Bone marrow (tissue), 2 donors: ENCODE results near the gene DLGAP1.
"Not testable (repeated sequence)": the region's sequence is repeated elsewhere in the genome, so short reads cannot be mapped to it uniquely, and the experiment has no call there.

Experiments used
- DNase-seq, 2 donors: peaks; one replicate each; lab custom pipeline; 2025; lab: John Stamatoyannopoulos, UW

The DLGAP1 gene

DNA sequence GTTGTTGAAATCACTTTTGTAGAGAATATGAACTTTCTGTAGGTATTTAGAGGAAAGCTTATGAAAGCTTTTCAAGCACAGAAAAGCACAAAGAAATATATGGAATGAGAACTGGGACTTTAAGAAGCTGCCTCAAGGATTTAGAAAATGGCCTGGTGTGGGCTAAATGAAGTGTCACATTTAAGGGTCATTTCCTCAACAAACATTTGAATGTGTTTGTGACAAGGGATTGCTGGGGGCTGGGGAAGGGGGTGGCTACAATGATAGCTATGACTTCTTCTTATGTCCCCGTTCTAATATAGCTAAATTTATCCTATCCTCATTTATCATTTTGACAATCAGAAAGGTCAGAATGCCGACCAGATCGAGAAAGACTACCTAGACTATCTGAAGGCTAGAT is 69.2 kb downstream of the DLGAP1 start:
- DNase-seq: no peak

DNA sequence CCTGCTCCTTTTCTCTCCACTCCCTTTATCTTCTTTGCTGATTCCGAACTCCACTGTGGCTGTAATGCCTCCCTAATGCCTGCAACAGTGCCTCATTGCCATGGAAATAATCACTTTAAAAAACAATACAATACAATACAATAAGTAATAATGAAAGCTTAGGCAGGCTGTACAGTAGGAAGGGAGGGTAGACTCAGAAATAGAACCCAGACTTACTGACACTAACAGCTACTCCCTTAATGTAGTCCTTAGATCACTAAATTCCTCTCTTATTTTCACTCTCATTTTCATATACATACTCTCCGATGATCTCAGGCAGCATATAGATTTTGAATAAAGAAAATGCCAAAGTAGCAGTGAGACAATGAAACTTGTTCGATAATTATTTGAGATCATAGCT is 70.2 kb downstream of the DLGAP1 start:
- DNase-seq: no peak

DNA sequence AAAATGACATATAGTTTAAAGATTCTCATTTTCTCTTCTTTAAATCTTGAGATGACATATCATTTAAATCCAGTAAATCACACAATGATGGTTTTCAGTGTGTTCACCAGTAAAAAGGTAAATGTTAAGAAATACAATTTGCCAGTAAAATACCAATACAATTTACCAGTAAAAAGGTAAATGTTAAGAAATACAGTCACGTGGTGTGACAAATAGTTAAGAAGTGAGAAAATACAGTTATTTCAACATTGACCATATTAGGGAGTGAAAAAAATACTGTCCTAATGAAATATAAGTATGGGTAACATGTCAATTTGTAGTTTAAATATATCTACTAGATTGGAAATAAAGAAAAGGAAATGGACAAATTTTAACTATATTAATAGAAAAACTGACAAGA is 80.5 kb downstream of the DLGAP1 start:
- no peak for DNase-seq

DNA sequence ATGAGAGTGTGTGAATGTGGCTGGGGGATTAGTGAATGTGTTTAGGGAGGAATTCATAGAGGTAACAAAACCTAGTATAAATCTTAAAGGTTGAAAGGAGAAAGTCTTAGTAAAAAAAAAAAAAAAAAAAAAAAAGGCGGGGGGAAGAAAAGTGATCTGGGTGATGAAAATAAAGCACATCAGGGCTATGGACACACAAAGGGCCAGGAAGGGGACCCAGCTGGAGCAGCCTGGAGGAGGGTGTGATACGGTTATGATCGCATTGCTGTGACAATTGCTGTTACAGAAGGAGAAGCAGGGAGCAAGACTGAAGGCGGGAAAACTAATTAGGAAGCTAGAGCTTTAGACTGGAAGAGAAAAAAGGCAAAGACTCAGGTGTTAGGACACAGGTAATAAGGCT is 85.4 kb downstream of the DLGAP1 start:
- DNase-seq: no peak

DNA sequence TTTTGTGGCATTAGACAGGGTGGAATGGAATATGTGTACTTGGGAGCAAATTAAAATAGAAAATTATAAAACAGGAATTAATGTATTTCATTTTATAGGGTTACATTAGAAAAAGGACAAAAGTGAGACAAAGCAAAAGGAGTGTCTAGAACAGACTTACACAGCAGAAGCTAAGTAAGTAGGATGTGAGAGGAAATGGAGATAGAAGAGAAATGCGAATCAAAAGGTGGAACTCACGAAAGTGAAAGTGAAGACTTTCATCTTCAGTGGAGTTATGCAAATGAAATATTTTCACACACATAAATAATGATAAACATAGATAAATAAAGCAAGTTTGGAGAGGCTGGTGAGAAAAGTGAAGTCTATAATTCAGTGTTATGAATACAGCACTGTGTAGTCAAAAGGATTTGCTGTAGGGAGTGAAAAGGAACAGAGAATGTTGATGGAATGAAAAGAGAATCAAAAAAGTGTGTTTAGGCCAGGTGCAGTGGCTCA is 94.8 kb downstream of the DLGAP1 start:
- DNase-seq: no peak

DNA sequence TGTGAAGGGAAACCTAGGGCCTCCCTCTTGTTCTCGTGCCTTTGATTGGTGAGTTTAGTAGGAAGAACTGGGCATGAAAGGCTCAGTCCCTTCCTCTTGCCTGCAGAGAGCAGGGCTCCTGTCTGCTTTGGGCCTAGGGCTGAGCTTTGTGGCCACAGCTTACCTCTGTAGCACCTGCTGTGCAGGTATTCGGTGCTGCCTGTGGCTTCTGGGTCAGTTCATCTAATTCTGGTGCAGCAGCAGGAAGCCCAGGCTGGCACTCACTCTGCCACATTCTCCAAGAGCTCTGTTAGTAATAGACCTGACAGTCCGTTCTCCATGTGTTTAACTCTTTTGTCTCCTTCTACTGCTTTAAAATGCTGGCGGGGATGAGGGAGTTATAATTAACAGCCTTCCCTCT is 96.5 kb downstream of the DLGAP1 start:
- DNase-seq: no peak

DNA sequence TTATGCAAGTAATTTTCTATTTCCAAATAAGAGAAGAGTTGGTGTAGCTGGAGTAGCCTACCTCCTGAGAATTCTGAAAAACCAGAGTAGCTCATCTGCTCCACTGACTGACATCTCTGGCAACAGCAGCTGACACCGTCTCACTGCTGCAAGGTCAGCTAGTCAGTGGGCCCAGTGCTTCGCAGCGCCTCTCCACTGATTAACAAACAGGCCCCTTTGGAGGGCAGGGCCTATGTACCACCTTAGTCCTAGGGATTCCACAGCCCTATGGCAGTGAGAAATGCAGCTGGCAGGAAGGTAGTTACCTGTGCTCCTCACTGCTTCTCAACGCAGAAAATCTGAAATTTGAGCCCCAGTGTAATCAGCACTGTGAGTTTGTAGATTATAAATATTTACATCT is 97.5 kb downstream of the DLGAP1 start:
- no peak for DNase-seq

DNA sequence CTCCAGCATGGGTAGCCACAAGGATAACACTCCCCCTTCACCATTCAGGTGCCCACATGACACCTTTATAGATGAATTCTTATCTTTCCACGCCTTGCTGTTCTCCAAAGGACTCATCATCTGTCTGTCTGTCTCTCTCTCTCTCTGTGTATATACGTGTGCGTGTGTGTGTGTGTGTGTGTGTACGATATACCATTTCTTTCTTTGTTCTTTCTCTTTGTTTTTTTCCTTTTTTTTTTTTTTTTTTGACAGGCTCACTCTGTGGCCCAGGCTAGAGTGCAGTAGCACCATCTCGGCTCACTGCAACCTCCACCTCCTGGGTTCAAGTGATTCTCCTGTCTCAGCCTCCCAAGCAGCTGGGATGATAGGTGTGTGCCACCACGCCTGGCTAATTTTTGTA is 98.2 kb downstream of the DLGAP1 start:
- DNase-seq: no peak

DNA sequence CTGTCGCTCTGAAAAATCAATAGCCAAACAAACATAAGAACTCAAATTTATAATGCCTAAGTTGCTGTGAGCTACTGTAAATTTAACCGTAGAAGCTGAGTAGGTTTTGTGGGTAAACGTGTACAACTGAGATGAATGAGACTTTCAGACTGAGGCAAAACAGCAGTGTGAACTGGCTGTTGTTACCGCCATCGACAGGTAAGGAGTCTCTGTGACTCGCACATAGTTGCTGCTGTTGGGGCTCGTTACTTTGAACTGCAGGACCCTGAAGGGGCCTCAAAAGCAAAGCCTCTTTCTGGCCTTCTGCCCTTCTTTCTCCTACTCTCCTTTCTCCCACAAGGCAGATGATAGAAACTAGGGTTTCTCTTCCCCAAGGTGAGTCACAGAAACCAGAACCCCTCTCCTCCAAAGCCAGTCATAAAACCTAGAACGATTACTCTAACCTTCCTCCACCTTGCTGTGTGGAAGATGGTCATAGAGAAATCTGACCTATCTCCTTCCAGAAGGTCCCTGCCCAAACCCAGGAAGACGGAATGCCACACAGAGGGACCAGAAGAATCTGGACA is 101.2 kb downstream of the DLGAP1 start:
- no peak for DNase-seq

DNA sequence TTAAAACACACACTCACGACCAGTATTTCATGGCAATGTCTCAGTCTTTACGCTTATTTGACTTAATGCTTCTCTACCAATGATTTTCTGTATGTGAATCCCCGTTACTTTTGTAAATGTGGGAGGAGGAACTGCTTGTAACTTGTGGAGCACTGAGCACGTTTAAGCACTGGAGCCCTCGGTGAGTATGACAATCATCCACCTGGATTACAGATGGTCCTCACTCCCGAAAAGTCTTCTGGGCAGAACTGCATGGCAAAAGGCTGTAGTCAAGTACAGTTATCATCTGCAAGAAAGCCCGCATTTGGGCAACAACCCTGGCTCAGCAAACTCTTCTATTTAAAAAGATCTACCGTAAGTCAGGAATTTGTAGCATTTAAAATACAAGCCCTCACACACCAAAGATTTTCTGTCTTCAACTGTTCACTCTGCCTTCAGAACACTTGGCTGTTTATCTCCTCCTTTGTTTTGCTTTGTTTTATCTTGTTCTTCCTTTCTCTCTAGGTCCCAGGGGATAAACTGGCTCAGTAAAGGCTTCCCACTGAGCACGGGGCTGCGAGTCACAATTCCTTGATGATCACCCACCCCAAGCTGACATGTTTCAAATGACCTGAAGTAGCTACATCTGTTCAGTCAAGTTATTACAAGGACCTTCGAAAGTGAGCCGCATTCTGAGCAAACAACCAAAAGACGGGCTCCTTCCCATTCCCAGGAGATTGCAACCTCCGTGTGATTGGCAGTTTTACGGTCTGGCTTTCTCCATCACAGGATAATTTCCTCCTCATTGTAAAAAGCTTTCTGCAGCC is 102.2 kb downstream of the DLGAP1 start:
- no peak for DNase-seq

DNA sequence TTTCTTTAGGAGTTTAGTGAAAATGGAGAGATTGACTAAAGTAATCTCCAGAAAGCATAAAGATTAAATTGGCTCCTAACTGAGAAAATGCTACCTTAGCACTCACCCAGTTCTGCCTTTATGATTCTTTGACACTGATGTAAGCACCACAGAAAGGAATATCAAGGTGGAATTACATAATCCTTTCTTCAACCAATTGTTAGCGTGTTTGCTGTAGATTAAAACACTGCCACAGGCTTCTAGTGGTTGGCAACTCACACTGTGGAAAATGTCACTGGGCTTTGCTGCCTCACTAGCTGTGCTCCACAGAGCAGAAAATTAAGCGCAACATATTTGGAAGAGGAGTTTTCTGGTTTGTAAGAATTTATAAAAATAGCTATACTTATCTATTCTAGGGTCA is 104.1 kb downstream of the DLGAP1 start:
- no peak for DNase-seq

DNA sequence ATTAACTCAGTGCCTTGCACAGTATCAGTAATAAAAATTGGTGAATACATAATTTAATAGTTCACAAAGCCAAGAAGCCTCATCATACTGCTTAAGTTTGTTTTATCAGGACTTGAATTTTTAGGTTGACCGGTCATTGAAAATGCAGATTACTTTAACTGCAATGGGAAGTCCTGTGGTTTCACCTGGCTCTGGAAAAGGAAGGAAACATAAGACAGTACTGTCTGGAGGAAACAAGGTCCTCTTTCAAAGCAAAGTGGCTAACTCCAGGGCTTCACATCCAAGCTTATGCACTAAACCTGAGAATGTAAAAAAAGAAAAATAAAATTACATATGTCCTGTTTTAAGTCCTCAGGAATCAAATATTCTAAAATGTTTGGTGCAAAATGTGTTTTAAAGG is 119.7 kb downstream of the DLGAP1 start:
- no peak for DNase-seq

DNA sequence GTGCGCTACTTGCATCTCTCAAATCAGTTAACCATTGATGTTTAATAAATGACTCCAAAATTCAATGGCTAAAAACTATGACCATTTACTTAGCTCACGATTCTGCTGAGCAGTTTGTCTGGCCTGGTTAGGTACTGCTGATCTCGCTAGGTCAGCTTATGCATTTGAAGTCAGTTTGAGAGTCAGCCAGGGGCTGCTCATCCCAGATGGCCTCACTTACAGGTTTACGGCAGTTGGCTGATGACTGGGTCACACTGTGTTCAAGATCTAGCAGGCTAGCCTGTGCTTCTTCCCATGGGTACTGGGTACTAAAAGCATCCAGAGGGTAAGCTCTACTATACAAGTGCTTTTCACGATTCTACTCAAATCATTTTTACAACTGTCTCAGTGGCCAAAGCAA is 122.1 kb downstream of the DLGAP1 start:
- no peak for DNase-seq

DNA sequence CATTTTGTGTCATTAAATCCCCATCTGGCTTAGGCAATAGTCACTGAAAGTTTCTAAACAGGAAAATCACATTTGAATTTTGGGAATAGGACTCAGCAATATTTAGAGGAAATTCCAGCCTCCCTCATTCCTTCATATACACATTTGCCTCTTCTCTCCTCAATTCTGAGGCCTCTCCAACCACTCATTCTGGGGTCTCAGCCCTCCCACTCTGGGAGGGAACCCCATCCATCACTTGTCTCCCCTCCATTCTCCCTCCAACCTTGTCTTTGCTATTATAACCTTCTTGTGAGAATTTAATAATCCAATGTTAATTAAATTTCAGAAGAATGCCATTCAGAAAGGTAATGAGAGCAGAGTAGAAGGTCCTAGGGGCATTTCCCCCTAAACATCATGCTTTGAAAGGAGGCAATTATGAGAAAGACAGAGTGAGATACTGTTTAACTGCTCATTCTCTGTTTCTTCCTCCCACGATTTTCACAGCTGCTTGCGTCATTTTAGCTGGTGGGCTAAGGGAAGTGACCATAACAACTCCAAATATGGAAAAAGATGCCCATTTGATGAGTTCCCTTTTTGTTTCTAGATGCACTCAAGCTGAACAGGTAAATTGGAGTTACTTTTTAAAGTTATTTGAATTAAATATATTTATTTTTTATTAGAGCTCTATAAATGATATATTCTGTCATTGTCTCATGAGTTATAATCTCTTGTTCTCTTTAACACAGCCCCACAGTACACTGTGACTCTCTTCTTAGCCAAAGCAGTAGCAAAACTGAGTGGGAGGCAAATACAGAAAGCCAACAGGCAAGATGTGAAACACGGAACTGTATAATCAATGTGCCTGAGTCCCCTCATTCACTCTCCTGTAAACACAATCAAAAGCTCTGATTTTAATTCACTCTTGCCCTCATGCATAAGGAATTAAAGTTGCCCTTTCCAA is 135.1 kb downstream of the DLGAP1 start:
- DNase-seq: no peak

DNA sequence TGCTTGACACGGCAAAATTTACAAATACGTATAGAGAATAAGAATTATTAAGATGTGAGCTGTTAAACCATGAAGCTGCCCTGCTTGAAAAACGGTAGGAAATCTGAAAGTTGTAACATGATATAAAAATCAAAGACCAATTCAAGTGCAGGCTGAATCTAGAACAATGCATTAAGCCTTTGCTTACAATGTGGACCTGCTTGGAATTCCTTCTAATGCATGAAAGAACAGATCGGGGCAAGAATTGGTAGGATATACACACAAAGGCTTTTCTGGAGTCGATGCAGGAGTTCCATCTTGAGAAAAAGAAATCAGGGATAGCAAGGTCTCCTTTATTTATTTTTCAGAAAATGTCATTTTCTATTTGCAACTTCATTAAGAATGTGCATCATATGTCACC is 136.8 kb downstream of the DLGAP1 start:
- no peak for DNase-seq

DNA sequence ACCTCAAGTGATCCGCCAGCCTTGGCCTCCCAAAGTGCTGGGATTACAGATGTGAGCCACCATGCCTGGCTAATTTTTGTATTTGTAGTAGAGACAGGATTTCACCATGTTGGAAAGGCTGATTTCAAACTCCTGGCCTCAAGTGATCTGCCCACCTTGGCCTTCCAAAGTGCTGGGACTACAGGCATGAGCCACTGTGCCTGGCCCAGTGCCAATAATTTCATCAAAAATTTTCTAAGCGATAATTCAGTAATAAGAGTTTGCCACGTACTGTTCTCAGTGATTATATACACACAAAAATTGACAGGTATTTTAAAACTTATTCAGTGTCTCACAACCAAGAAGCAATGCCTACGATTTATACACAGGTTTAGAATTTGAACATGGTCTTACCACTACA is 143.2 kb downstream of the DLGAP1 start:
- DNase-seq: not testable (repeated sequence)

DNA sequence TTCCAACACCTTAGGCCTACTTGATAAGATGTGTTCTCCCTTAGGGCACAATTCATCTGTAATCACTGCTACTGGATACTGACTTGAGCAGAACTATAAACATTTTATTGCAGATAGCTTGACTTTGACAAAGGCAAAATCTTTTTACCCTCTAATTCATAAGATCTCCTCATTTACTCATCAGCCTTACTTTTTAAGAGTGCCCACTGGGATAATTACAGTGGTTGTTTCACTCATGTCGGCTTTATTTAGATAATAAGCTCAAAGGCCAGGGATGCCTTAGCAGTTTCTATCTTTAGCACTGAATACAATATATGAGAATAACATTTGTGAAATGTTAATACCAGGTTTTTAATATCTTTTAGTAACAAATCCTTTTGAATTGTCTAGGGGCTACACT is 144.0 kb downstream of the DLGAP1 start:
- no peak for DNase-seq

DNA sequence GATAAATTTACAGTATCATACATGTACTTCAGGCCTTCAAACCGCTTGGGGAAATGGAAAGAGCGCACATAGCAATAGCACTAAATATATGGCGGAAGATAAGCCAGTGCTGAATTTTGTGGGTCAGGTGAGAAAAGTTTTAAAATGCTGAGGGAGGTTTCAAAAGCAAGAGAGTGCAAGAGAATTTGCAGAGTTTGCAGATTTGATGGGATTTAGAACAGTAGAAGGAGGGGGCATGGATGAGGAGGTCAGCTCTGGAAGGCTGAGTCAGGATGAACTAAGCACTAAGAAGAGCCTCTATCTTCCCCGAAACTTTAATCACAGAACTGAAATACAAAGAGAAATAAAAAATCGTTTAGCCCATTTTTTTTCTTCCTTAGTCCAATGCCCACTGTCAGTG is 145.9 kb downstream of the DLGAP1 start:
- DNase-seq: no peak

DNA sequence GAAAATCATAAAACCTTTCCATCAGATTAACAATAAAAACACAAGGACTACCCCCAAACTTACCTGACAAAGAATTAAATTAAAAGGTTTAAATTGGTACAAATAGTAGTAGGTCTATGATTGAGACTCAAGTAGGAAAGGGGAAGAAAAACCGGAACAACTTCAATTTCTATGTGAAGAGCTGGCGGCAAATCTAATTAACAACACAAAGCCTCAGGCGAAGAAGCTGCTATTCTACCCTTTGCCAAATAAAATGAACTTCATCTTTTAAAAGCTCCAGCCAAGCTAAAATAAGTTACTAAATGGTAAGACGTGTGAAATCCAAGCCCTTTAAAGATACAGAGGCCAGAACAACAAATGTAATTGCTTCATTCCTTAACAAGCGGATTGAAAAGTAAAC is 146.5 kb downstream of the DLGAP1 start:
- no peak for DNase-seq

DNA sequence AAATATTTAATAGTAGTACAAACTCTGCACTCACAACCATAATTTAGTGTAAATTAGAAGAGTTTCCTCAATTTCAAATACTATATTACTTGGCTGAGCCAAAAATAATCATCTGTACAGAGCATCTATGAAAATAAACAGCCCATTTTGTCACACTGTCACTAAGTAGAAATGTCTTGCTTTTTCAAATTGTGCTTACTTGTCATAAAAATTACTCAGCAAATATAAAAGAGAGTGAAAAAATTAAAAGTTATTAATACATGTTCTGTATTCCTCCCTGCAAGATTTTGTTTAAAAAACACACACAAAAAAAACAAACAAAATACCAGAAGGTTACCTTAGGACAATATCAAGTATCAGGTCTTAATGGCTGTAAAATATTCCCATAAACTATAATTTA is 155.7 kb downstream of the DLGAP1 start:
- DNase-seq: no peak

DNA sequence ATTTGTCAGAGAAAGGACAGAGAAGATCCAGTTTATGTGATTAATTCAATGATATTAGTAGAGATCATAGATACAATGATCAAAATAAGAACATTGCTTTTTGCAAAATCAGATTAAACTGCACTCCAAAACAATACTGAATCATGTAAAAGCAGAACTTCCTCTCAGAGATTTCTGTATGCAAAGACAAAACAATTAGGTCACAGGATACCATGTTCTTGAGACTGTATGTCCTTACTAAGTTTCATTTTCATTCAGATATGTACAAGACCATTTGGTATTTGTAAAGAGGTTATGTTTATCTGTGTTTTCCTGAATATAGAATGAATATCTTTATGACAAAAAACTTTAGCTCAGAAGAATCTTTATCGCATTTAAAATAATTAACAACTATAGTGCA is 161.8 kb downstream of the DLGAP1 start:
- DNase-seq: no peak

DNA sequence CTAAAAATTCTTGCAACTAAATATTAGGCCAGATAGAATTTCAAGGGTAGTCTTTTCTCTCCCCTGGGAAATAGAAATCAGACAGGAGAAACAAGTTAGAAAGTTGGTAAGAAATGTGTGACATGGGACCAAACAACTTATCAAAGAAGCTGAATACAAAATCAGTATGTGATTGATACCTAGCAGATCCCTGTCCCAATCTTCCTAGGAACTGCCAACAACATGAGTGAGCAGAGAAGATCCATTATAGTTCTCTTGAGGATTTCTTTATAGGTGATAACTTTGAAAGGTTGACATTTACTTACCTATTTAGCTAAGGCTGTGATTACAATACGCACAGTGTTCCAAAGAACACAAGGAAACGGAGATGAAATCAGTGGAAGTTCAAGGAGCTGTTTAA is 162.4 kb downstream of the DLGAP1 start:
- DNase-seq: no peak

DNA sequence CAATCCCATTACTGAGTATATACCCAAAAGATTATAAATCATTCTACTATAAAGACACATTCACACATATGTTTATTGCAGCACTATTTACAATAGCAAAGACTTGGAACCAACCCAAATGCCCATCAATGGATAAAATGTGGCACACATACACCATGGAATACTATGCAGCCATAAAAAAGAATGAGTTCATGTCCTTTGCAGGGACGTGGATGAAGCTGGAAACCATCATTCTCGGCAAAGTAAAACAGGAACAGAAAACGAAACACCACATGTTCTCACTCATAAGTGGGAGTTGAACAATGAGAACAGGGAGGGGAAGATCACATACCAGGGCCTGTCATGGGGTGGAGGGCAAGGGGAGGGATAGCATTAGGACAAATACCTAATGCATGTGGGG is 167.8 kb downstream of the DLGAP1 start:
- DNase-seq: not testable (repeated sequence)
